Activated T-helper 17 cell treated with anti-CD3 and anti-CD28 coated beads, Interleukin-2, amount 50 U/mL, for 72 hours (primary cell): Measurements from ENCODE around the gene BPIFB6. TPM values are rescaled to one million over a fixed set of nuclear protein-coding genes. Genes with fewer than 3 reads are reported as not detected.

Source experiments
- ATAC-seq: fragments of 150-1000 bp; cut with Tn5 transposase; replicated peaks from 2 replicates; pipeline ENCODE4 v1.10.0; 2021; ENCODE audit warnings: mild to moderate bottlenecking, moderate library complexity
- H3K27ac Mint-ChIP-seq: one replicate; pipeline ENCODE4 v1.8.0; 2022; ENCODE audit warnings: mixed read lengths
- H3K27me3 Mint-ChIP-seq: one replicate; pipeline ENCODE4 v1.8.0; 2022; ENCODE audit warnings: mixed read lengths
- H3K36me3 Mint-ChIP-seq: one replicate; pipeline ENCODE4 v1.8.0; 2022; ENCODE audit warnings: low read depth, mild to moderate bottlenecking, mixed read lengths
- H3K4me1 Mint-ChIP-seq: one replicate; pipeline ENCODE4 v1.8.0; 2022; ENCODE audit warnings: mixed read lengths
- H3K4me3 Mint-ChIP-seq: one replicate; pipeline ENCODE4 v1.8.0; 2022; ENCODE audit warnings: mild to moderate bottlenecking, mixed read lengths
- H3K9me3 Mint-ChIP-seq: one replicate; pipeline ENCODE4 v1.8.0; 2022; ENCODE audit warnings: mixed read lengths
- total RNA-seq, 2 donors: library from RNA; stranded (reverse); gene quantifications; one replicate each; pipeline ENCODE4 v1.2.3, GENCODE V29; 2022

Gene BPIFB6
- total RNA-seq, 2 donors from 2014 or later: not detected

DNA sequence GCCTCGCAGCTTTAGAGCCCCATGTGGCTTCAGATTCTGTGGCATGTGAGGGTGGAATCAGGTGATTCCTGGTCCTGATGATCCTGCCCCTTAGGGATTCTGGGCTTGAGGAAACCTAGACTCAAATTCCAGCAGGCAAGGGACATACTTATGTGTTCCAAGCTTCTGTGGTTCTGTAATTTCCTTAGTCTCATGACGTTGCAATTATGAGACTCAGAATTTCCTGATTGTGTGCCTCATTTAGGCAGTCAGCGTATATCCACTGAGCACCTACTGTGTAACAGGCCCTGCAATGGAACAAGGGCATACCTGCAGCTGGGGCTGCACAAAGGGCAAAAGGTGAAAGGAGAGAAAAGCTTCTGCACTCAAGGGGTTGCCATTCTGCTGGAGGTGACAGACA lies 36.4 kb downstream of the BPIFB6 start:
- no peaks in the 10 kb centered on the region for H3K9me3 Mint-ChIP-seq
- no peak overlapping the region for H3K27ac Mint-ChIP-seq
- no peaks in the 10 kb centered on the region for H3K36me3 Mint-ChIP-seq
- peaks cover 4% of the 10 kb centered on the region for H3K4me1 Mint-ChIP-seq
- no peaks in the 10 kb centered on the region for H3K27me3 Mint-ChIP-seq
- no peak for ATAC-seq
- H3K4me3 Mint-ChIP-seq: no peak overlapping the region

GRCh38 chr20:33068251-33068939 lies 36.9 kb downstream of the BPIFB6 start:
- H3K27me3 Mint-ChIP-seq: no peaks in the 10 kb centered on the region
- no peaks in the 10 kb centered on the region for H3K9me3 Mint-ChIP-seq
- ATAC-seq: no peak
- H3K27ac Mint-ChIP-seq: no peak overlapping the region
- H3K4me3 Mint-ChIP-seq: no peak overlapping the region
- no peaks in the 10 kb centered on the region for H3K36me3 Mint-ChIP-seq
- H3K4me1 Mint-ChIP-seq: peaks cover 4% of the 10 kb centered on the region

DNA sequence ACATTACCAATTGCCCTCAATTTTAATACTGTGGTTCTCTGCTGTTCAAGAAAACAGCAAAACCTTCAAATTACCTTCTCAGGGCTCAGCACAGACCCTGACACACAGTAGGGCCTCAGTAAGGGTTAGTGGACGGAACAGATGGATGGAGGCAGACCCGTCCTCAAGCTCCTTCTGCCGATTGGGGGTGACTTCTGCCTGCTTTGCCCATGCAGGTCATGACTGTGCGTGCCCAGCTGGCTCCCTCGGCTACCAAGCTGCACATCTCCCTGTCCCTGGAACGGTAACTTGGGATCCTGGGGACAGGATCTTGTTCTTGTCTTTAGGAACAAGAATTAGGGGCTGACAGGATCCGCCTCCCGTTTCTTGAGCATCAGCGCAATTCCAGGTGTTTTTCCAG lies 38.2 kb downstream of the BPIFB6 start:
- H3K27ac Mint-ChIP-seq: no peak overlapping the region
- ATAC-seq: no peak
- H3K4me3 Mint-ChIP-seq: no peak overlapping the region
- H3K27me3 Mint-ChIP-seq: no peaks in the 10 kb centered on the region
- H3K9me3 Mint-ChIP-seq: no peaks in the 10 kb centered on the region
- H3K4me1 Mint-ChIP-seq: peaks cover 4% of the 10 kb centered on the region
- H3K36me3 Mint-ChIP-seq: no peaks in the 10 kb centered on the region

DNA sequence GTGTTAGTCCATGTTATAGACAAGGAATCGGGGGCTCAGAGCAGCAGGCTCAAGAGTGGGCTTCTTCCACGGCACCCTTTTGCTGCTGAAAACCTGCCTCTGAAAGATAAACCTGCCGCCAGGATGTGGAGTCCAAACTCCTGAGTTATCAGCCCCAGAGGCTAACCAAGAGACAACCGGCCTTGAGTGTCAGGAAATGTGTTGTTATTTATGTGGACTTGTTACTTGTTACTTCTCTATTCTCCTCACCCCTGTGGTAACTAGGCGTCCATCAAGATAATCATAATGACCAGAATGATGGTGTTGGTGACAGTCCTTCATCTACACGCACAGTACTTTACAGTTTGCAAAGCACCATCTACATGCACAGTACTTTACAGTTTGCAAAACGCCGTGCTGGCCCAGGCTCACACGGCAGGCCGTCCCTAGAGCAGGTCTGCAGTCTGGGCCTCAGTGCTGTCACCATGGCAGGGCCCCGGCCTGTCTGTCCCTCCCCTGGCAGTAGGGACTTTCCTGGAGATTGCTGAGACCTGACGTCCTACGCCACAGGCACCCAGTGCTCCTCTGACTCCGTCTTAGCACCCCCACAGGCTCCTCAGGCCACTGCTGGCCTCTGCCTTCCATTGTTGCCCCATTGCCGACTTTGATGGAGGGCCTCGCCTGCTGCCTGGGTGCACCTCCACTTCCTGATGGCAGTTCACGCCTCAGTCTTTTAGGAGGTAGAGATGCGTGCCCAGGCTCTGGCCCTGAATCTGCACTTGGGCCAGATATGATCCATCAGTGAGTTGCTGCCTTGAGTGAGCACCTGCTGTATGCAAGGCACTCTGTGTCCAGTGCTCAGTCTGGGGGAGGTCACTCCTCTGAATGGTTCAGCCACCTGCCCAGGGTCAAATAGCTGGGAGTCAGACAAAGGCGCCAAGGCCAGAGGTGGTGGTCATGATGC lies 38.9 kb downstream of the BPIFB6 start:
- Mint-ChIP-seq H3K36me3 (no peaks in the 10 kb centered on the region), H3K4me3 (no peak overlapping the region), H3K9me3 (no peaks in the 10 kb centered on the region), H3K27me3 (no peaks in the 10 kb centered on the region), H3K4me1 (peaks cover 4% of the 10 kb centered on the region), H3K27ac (no peak overlapping the region)
- ATAC-seq: no peak

GRCh38 chr20:33071198-33071597 lies 39.8 kb downstream of the BPIFB6 start:
- no peak for ATAC-seq
- Mint-ChIP-seq H3K4me3 (no peak overlapping the region), H3K27ac (no peak overlapping the region), H3K4me1 (peaks cover 4% of the 10 kb centered on the region), H3K9me3 (no peaks in the 10 kb centered on the region), H3K27me3 (no peaks in the 10 kb centered on the region), H3K36me3 (no peaks in the 10 kb centered on the region)

- Mint-ChIP-seq H3K36me3 (no peaks in the 10 kb centered on the region), H3K4me3 (no peak overlapping the region), H3K4me1 (peaks cover 4% of the 10 kb centered on the region), H3K9me3 (no peaks in the 10 kb centered on the region), H3K27ac (no peak overlapping the region), H3K27me3 (no peaks in the 10 kb centered on the region)
- ATAC-seq: no peak
Measured at GRCh38 chr20:33072362-33072761, 40.9 kb downstream of the BPIFB6 start.

GRCh38 chr20:33072813-33073212 lies 41.4 kb downstream of the BPIFB6 start:
- Mint-ChIP-seq H3K36me3 (no peaks in the 10 kb centered on the region), H3K27ac (no peak overlapping the region), H3K4me1 (peaks cover 4% of the 10 kb centered on the region), H3K27me3 (no peaks in the 10 kb centered on the region), H3K9me3 (no peaks in the 10 kb centered on the region), H3K4me3 (no peak overlapping the region)
- no peak for ATAC-seq

GRCh38 chr20:33074675-33075074 lies 43.2 kb downstream of the BPIFB6 start:
- H3K27me3 Mint-ChIP-seq: no peaks in the 10 kb centered on the region
- no peak overlapping the region for H3K4me3 Mint-ChIP-seq
- no peaks in the 10 kb centered on the region for H3K9me3 Mint-ChIP-seq
- H3K4me1 Mint-ChIP-seq: no peaks in the 10 kb centered on the region
- no peak overlapping the region for H3K27ac Mint-ChIP-seq
- no peaks in the 10 kb centered on the region for H3K36me3 Mint-ChIP-seq
- ATAC-seq: no peak

- H3K9me3 Mint-ChIP-seq: no peaks in the 10 kb centered on the region
- H3K27ac Mint-ChIP-seq: no peak overlapping the region
- ATAC-seq: no peak
- no peaks in the 10 kb centered on the region for H3K4me1 Mint-ChIP-seq
- H3K36me3 Mint-ChIP-seq: no peaks in the 10 kb centered on the region
- H3K27me3 Mint-ChIP-seq: no peaks in the 10 kb centered on the region
- H3K4me3 Mint-ChIP-seq: no peak overlapping the region
Measured at GRCh38 chr20:33075281-33075680, 43.8 kb downstream of the BPIFB6 start.

- ATAC-seq: peak; percentile 23
- Mint-ChIP-seq H3K36me3 (no peaks in the 10 kb centered on the region), H3K27ac (no peak overlapping the region), H3K9me3 (no peaks in the 10 kb centered on the region), H3K27me3 (no peaks in the 10 kb centered on the region), H3K4me1 (no peaks in the 10 kb centered on the region), H3K4me3 (no peak overlapping the region)
Measured at GRCh38 chr20:33076662-33077372, 45.4 kb downstream of the BPIFB6 start.

DNA sequence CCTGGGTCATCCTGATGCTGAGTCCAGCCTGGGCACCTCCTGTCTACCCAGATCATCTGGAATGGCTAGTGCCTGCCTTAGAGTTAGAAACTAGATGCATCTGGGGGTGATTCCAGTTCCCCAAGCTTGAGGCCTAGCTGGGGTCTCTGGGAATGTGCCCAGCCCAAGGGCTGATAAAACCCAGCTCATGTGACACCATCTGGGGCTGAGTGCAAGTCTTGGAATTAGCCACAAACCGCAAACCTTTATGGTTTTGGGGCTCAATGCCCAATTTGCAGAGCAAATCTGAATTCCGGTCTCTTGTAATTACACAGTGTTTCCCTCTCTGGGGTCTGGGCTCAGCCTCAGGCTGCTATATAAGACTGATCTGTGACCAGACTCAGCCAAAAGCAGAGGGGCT lies 47.8 kb downstream of the BPIFB6 start, which contains the start of gene BPIFB4:
Gene BPIFB4 (plus strand): TSS at position 385 of the 400 bp plus-strand sequence. CDS start 1,884 bp downstream, outside the sequence.
- Mint-ChIP-seq H3K4me3 (no peak within 1 kb of the TSS), H3K4me1 (no peaks in the 10 kb centered on the region), H3K9me3 (no peaks in the 10 kb centered on the region), H3K27ac (no peak within 1 kb of the TSS), H3K27me3 (no peaks in the 10 kb centered on the region), H3K36me3 (no peaks in the 10 kb centered on the region)
- ATAC-seq: no peak

DNA sequence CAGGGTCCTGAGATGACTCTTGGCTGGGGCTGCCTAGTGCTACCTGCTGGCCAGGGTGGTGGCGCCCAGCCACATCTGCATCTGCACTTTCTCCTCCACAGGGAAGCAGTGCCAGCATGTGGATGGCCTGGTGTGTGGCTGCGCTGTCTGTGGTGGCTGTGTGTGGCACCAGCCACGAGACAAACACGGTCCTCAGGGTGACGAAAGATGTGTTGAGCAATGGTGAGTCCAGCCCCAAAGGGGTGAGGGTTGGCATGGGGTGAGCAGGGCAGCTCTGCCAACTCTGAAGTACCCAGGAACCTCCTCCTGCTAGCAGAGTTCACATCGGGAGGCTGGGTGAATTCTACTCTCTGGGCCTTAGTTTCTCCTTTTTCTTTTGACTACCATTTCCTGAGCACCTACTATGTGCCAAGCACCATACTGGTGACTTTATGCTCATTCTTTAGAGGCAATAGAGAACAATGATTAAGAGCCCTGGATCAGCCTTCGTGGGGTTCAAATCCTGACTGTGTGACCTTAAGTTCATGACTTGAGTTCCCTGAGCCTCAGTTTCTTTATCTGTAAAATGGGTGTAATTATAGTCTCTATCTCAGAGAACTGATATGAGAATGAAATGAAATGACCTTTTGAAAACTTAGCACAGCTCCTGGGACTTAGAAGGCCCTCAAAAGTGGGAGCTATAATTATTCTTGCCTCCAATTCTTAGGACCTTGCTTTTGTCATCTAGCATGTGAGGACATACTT lies 50.1 kb downstream of the BPIFB6 start:
- ATAC-seq: no peak
- Mint-ChIP-seq H3K4me1 (no peaks in the 10 kb centered on the region), H3K27ac (no peak overlapping the region), H3K9me3 (no peaks in the 10 kb centered on the region), H3K27me3 (no peaks in the 10 kb centered on the region), H3K36me3 (no peaks in the 10 kb centered on the region), H3K4me3 (no peak overlapping the region)

- no peak overlapping the region for H3K27ac Mint-ChIP-seq
- no peaks in the 10 kb centered on the region for H3K9me3 Mint-ChIP-seq
- ATAC-seq: no peak
- H3K4me3 Mint-ChIP-seq: no peak overlapping the region
- H3K36me3 Mint-ChIP-seq: no peaks in the 10 kb centered on the region
- H3K4me1 Mint-ChIP-seq: no peaks in the 10 kb centered on the region
- no peaks in the 10 kb centered on the region for H3K27me3 Mint-ChIP-seq
Measured at GRCh38 chr20:33082546-33082945, 51.1 kb downstream of the BPIFB6 start.
